ENCODE results near the gene MSI2. TPM values are rescaled to one million over a fixed set of nuclear protein-coding genes. Genes with fewer than 3 reads are reported as not detected.

MSI2 gene
- polyA plus RNA-seq, 1 of the 3 experiments (the other 2 are of a cell fraction): 24.1 TPM

- no peaks in the 10 kb centered on the region for H3K9me3 ChIP-seq
- ChIA-PET POLR2A (no interaction called here), CTCF (interaction anchor here (1.3 to 1.6 kb wide), 2 partner anchors 16 to 81 kb away, joined by 3 read pairs; no protein-coding TSS in a partner anchor)
- DNase-seq: no peak
- peaks cover 7% of the 10 kb centered on the region; the same call in 1 of the 2 replicates for H3K79me2 ChIP-seq (ENCODE audit: insufficient read depth)
- H2AFZ ChIP-seq (ENCODE audit: low read depth): no peak overlapping the region
- H3K4me2 ChIP-seq: no peak overlapping the region
- peaks cover 8 to 69% of the 10 kb centered on the region in 2 experiments; a peak in 3 of 4 replicates for H3K4me1 ChIP-seq (ENCODE audit: control insufficient read depth in 1 of 2, insufficient read depth in 2 of 2, low read depth in 1 of 2, low read length in 1 of 2)
- no peaks in the 10 kb centered on the region for H4K20me1 ChIP-seq (ENCODE audit: insufficient read depth)
- peaks cover 0 to 35% of the 10 kb centered on the region in 2 experiments for H3K36me3 ChIP-seq (replicated peaks in 1 of 2; ENCODE audit: control insufficient read depth in 1 of 2, insufficient read depth in 2 of 2, low read length in 1 of 2)
- H3K9ac ChIP-seq: no peak overlapping the region
- no peaks in the 10 kb centered on the region for H3F3A ChIP-seq (replicated peaks; ENCODE audit: insufficient read depth)
- H3K9me2 ChIP-seq: no peaks in the 10 kb centered on the region
- H3K27ac ChIP-seq (ENCODE audit: low read depth in 2 of 2, low read length in 1 of 2): peak overlapping the region in 1 of 2 experiments; percentile 51; a peak in 2 of 4 replicates
- no peak overlapping the region for H3K4me3 ChIP-seq (ENCODE audit: low read depth in 2 of 2, low read length in 1 of 2)
- TF ChIP-seq TAF1 (IDR thresholded peaks at IDR 0.05; ENCODE audit: borderline replicate concordance, low read depth, low read length) (no peak), SIN3A (IDR thresholded peaks at IDR 0.05; ENCODE audit: borderline replicate concordance, low read depth, low read length) (no peak), JUND (IDR thresholded peaks at IDR 0.05) (no peak), TEAD4 (IDR thresholded peaks at IDR 0.05; ENCODE audit: borderline replicate concordance, insufficient read depth) (no peak), RXRA (IDR thresholded peaks at IDR 0.05; ENCODE audit: borderline replicate concordance, low read depth) (no peak), REST (IDR thresholded peaks at IDR 0.05; ENCODE audit: low read depth, low read length) (no peak), RFX5 (IDR thresholded peaks at IDR 0.05; ENCODE audit: low read length) (no peak)
- H3K27me3 ChIP-seq (ENCODE audit: insufficient read depth): no peaks in the 10 kb centered on the region
- 86% methylated on average over 17 of the region's 17 CpGs for WGBS (ENCODE audit: low lambda C conversion rate)
These were observed 30.2 kb downstream of the MSI2 start for GRCh38 chr17:57286399-57287105.

GRCh38 chr17:57288040-57288772 lies 31.9 kb downstream of the MSI2 start:
- no peaks in the 10 kb centered on the region for H3K9me3 ChIP-seq
- no peak overlapping the region for H3K4me2 ChIP-seq
- ChIA-PET POLR2A (interaction anchor here (1.7 kb wide), 1 partner anchor 17 kb away, joined by 4 read pairs; no protein-coding TSS in a partner anchor), CTCF (interaction anchor here (0.7 to 1.6 kb wide), 3 partner anchors 10 to 133 kb away, joined by 3 to 4 read pairs (median 3); no protein-coding TSS in a partner anchor)
- H3K79me2 ChIP-seq (ENCODE audit: insufficient read depth): peaks cover 7% of the 10 kb centered on the region; the same call in 1 of the 2 replicates
- peaks cover 0 to 38% of the 10 kb centered on the region in 2 experiments for H3K36me3 ChIP-seq (replicated peaks in 1 of 2; ENCODE audit: control insufficient read depth in 1 of 2, insufficient read depth in 2 of 2, low read length in 1 of 2)
- H4K20me1 ChIP-seq (ENCODE audit: insufficient read depth): no peaks in the 10 kb centered on the region
- no peak for DNase-seq
- peaks cover 0 to 67% of the 10 kb centered on the region in 2 experiments; a peak in 3 of 4 replicates for H3K4me1 ChIP-seq (ENCODE audit: control insufficient read depth in 1 of 2, insufficient read depth in 2 of 2, low read depth in 1 of 2, low read length in 1 of 2)
- TF ChIP-seq GATA2 (CRISPR knock-in tag; IDR thresholded peaks at IDR 0.05): no peak
- no peak for TF ChIP-seq NRF1 (IDR thresholded peaks at IDR 0.05; ENCODE audit: low read depth, low read length)
- TF ChIP-seq RFX5 (IDR thresholded peaks at IDR 0.05; ENCODE audit: low read length): no peak
- no peak for TF ChIP-seq MAX (IDR thresholded peaks at IDR 0.05; ENCODE audit: low read depth)
- no peak for TF ChIP-seq MXI1 (IDR thresholded peaks at IDR 0.05; ENCODE audit: low read depth, low read length)
- TF ChIP-seq YY1 (IDR thresholded peaks at IDR 0.05; ENCODE audit: low read depth): no peak
- no peak for TF ChIP-seq JUND (IDR thresholded peaks at IDR 0.05)
- no peak for TF ChIP-seq USF2 (IDR thresholded peaks at IDR 0.05; ENCODE audit: borderline replicate concordance, low read depth, low read length)
- no peak for TF ChIP-seq TCF12 (IDR thresholded peaks at IDR 0.05)
- TF ChIP-seq SMC3 (IDR thresholded peaks at IDR 0.05; ENCODE audit: low read depth, low read length): no peak
- H3K4me3 ChIP-seq (ENCODE audit: low read depth in 2 of 2, low read length in 1 of 2): no peak overlapping the region
- H3K9ac ChIP-seq: no peak overlapping the region
- no peaks in the 10 kb centered on the region for H3F3A ChIP-seq (replicated peaks; ENCODE audit: insufficient read depth)
- no peak overlapping the region for H2AFZ ChIP-seq (ENCODE audit: low read depth)
- H3K27me3 ChIP-seq (ENCODE audit: insufficient read depth): no peaks in the 10 kb centered on the region
- H3K27ac ChIP-seq (ENCODE audit: low read depth in 2 of 2, low read length in 1 of 2): peak overlapping the region in 1 of 2 experiments; percentile 17; a peak in 1 of 4 replicates
- WGBS (ENCODE audit: low lambda C conversion rate): 92% methylated on average over 10 of the region's 10 CpGs
- no peaks in the 10 kb centered on the region for H3K9me2 ChIP-seq
